H9 (cell line): ENCODE data around the gene DOCK2. TPM values are rescaled to one million over a fixed set of nuclear protein-coding genes. Genes with fewer than 3 reads are reported as not detected.

Experiments used
- DNase-seq: peaks from one replicate; pipeline ENCODE4 v3.0.0-alpha.2; 2017
- H2AFZ ChIP-seq: one replicate; pipeline ENCODE4 v1.6.1; 2013; ENCODE audit warnings: mild to moderate bottlenecking, low read length, control low read depth, moderate library complexity
- H2AK5ac ChIP-seq: 2 replicates; pipeline ENCODE4 v1.6.1; 2013; ENCODE audit warnings: low read length, control low read depth, mixed read lengths; ENCODE audit not compliant: insufficient read length
- H2BK120ac ChIP-seq: one replicate; pipeline ENCODE4 v1.6.1; 2013; ENCODE audit warnings: low read depth, mild to moderate bottlenecking, low read length, control low read depth, inconsistent platforms; ENCODE audit not compliant: poor library complexity, severe bottlenecking
- H2BK12ac ChIP-seq: 2 replicates; pipeline ENCODE4 v1.6.1; 2013; ENCODE audit warnings: low read length, control low read depth, mixed read lengths, low read depth; ENCODE audit not compliant: insufficient read length
- H2BK15ac ChIP-seq: 2 replicates; pipeline ENCODE4 v1.6.1; 2013; ENCODE audit warnings: low read depth, low read length, control low read depth
- H2BK20ac ChIP-seq: one replicate; pipeline ENCODE4 v1.6.1; 2013; ENCODE audit warnings: low read depth, mild to moderate bottlenecking, low read length, control low read depth, inconsistent platforms; ENCODE audit not compliant: poor library complexity, severe bottlenecking
- H2BK5ac ChIP-seq: 2 replicates; pipeline ENCODE4 v1.6.1; 2013; ENCODE audit warnings: low read length, control low read depth, mixed read lengths; ENCODE audit not compliant: insufficient read length
- H3K14ac ChIP-seq: 2 replicates; pipeline ENCODE4 v1.6.1; 2013; ENCODE audit warnings: low read length, control low read depth; ENCODE audit not compliant: insufficient read depth
- H3K18ac ChIP-seq: 2 replicates; pipeline ENCODE4 v1.6.1; 2013; ENCODE audit warnings: low read depth, mild to moderate bottlenecking, mixed read lengths, low read length, control low read depth; ENCODE audit not compliant: insufficient read length
- H3K23ac ChIP-seq: 2 replicates; pipeline ENCODE4 v1.6.1; 2013; ENCODE audit warnings: low read length, control low read depth, mixed read lengths, low read depth; ENCODE audit not compliant: insufficient read length
- H3K23me2 ChIP-seq: 2 replicates; pipeline ENCODE4 v1.6.1; 2013; ENCODE audit warnings: low read depth, mild to moderate bottlenecking, mixed read lengths, low read length, control low read depth; ENCODE audit not compliant: insufficient read length, poor library complexity, severe bottlenecking
- H3K27ac ChIP-seq: 2 replicates; pipeline ENCODE4 v1.5.1; 2013; ENCODE audit warnings: low read length, control low read depth, mixed read lengths, low read depth; ENCODE audit not compliant: insufficient read length
- H3K27me3 ChIP-seq: 2 replicates; pipeline ENCODE4 v1.6.1; 2013; ENCODE audit warnings: low read length, control low read depth, inconsistent platforms; ENCODE audit not compliant: insufficient read depth
- H3K4ac ChIP-seq: 2 replicates; pipeline ENCODE4 v1.6.1; 2013; ENCODE audit warnings: low read depth, mild to moderate bottlenecking, control low read depth, inconsistent platforms, low read length, moderate library complexity
- H3K4me1 ChIP-seq: 2 replicates; pipeline ENCODE4 v1.6.1; 2013; ENCODE audit warnings: low read length, control low read depth, inconsistent platforms; ENCODE audit not compliant: insufficient read depth
- H3K4me2 ChIP-seq: 2 replicates; pipeline ENCODE4 v1.6.1; 2013; ENCODE audit warnings: low read length, control low read depth, mixed read lengths; ENCODE audit not compliant: insufficient read length, insufficient read depth
- H3K56ac ChIP-seq: 2 replicates; pipeline ENCODE4 v1.6.1; 2013; ENCODE audit warnings: low read depth, mild to moderate bottlenecking, mixed read lengths, low read length, control low read depth; ENCODE audit not compliant: insufficient read length
- H3K79me1 ChIP-seq: 2 replicates; pipeline ENCODE4 v1.6.1; 2013; ENCODE audit warnings: low read depth, mild to moderate bottlenecking, moderate library complexity, low read length, control low read depth, inconsistent platforms; ENCODE audit not compliant: insufficient read depth, poor library complexity, severe bottlenecking
- H3K79me2 ChIP-seq: 2 replicates; pipeline ENCODE4 v1.6.1; 2013; ENCODE audit warnings: low read length, control low read depth, inconsistent platforms; ENCODE audit not compliant: insufficient read depth
- H3K9ac ChIP-seq: 2 replicates; pipeline ENCODE4 v1.6.1; 2013; ENCODE audit warnings: low read length, control low read depth, mixed read lengths; ENCODE audit not compliant: insufficient read length; ENCODE audit errors: extremely low read depth
- H3K9me3 ChIP-seq: one replicate; pipeline ENCODE4 v1.6.1; 2013; ENCODE audit warnings: low read depth, low read length, inconsistent platforms; ENCODE audit not compliant: control insufficient read depth
- H3T11ph ChIP-seq: one replicate; pipeline ENCODE4 v1.6.1; 2013; ENCODE audit warnings: mild to moderate bottlenecking, low read length, control low read depth, inconsistent platforms
- H4K20me1 ChIP-seq: one replicate; pipeline ENCODE4 v1.6.1; 2013; ENCODE audit not compliant: control insufficient read depth, insufficient read length, insufficient read depth
- H4K5ac ChIP-seq: 2 replicates; pipeline ENCODE4 v1.6.1; 2013; ENCODE audit warnings: low read depth, mild to moderate bottlenecking, mixed read lengths, low read length, control low read depth; ENCODE audit not compliant: insufficient read length
- H4K8ac ChIP-seq: replicated peaks from 2 replicates; pipeline ENCODE4 v1.6.1; 2013; ENCODE audit warnings: low read length, control low read depth, mixed read lengths, low read depth; ENCODE audit not compliant: insufficient read length
- H4K91ac ChIP-seq: 2 replicates; pipeline ENCODE4 v1.6.1; 2013; ENCODE audit warnings: low read depth, mild to moderate bottlenecking, moderate library complexity, mixed read lengths, low read length, control low read depth; ENCODE audit not compliant: insufficient read length
- H3K27ac Mint-ChIP-seq, 3 experiments: 2 replicates in 2 of 3; 3 replicates in 1 of 3; pipeline ENCODE4 v1.8.0; 2020 to 2021; ENCODE audit warnings: mixed read lengths in 3 of 3, mild to moderate bottlenecking in 1 of 3, moderate library complexity in 1 of 3
- H3K27me3 Mint-ChIP-seq: 2 replicates; pipeline ENCODE4 v1.8.0; 2021; ENCODE audit warnings: low read depth, mild to moderate bottlenecking, moderate library complexity, mixed read lengths
- H3K36me3 Mint-ChIP-seq, 3 experiments: 2 replicates in 2 of 3; 3 replicates in 1 of 3; pipeline ENCODE4 v1.8.0; 2020 to 2021; ENCODE audit warnings: low read depth in 3 of 3, mixed read lengths in 3 of 3; ENCODE audit not compliant: insufficient read depth in 1 of 3
- H3K4me1 Mint-ChIP-seq, 2 experiments: 2 replicates each; pipeline ENCODE4 v1.8.0; 2020; ENCODE audit warnings: mixed read lengths in 2 of 2
- H3K4me3 Mint-ChIP-seq, 2 experiments: 2 replicates in 1 of 2; 3 replicates in 1 of 2; pipeline ENCODE4 v1.8.0; 2020 to 2021; ENCODE audit warnings: mild to moderate bottlenecking in 2 of 2, mixed read lengths in 2 of 2, moderate library complexity in 1 of 2
- H3K9me3 Mint-ChIP-seq, 2 experiments: 2 replicates in 1 of 2; 3 replicates in 1 of 2; pipeline ENCODE4 v1.8.0; 2020; ENCODE audit warnings: mild to moderate bottlenecking in 2 of 2, mixed read lengths in 2 of 2, moderate library complexity in 1 of 2
- CTCF ChIP-seq: fragments of 200-600 bp; sonication (generic); conservative IDR thresholded peaks from 3 replicates; pipeline ENCODE4 v1.8.0; 2021; ENCODE audit warnings: antibody characterized with exemption, mild to moderate bottlenecking
- WGBS: extraction: QIAGEN DNeasy Blood & Tissue Kit; methylation state at CpG from one replicate; pipeline ENCODE4 v1.1.7; 2013; ENCODE audit warnings: missing lambda C conversion rate, low lambda C conversion rate, mixed read lengths; ENCODE audit not compliant: insufficient read length; ENCODE audit errors: extremely low coverage; 5-methylcytosine and 5-hydroxymethylcytosine counted together
- total RNA-seq: library from RNA; stranded (reverse); gene quantifications from 2 replicates; pipeline ENCODE4 v1.2.1, GENCODE V29; 2021

DOCK2 gene
- total RNA-seq, 1 experiment from 2014 or later, result 7.8 TPM

- Histone ChIP-seq H3K23ac (no peak overlapping the region), H3K79me2 (no peaks in the 10 kb centered on the region), H3K18ac (no peak overlapping the region), H2BK15ac (no peak overlapping the region; the same call in 1 of the 2 replicates), H4K5ac (no peak overlapping the region), H3K4me2 (no peak overlapping the region), H3K27ac (no peak overlapping the region), H3K4me1 (no peaks in the 10 kb centered on the region), H2BK12ac (no peak overlapping the region), H3K9me3 (no peaks in the 10 kb centered on the region), H4K91ac (no peak overlapping the region), H2AK5ac (no peak overlapping the region), H2BK120ac (no peak overlapping the region), H3K23me2 (no peaks in the 10 kb centered on the region), H3K4ac (no peak overlapping the region), H4K8ac (no peak overlapping the region), H3T11ph (no peak overlapping the region), H2BK20ac (no peak overlapping the region), H3K9ac (no peak overlapping the region), H3K27me3 (no peaks in the 10 kb centered on the region), H3K56ac (no peak overlapping the region), H2BK5ac (no peak overlapping the region), H4K20me1 (no peaks in the 10 kb centered on the region), H2AFZ (no peak overlapping the region), H3K14ac (no peak overlapping the region), H3K79me1 (no peaks in the 10 kb centered on the region)
- WGBS, result no CpG with 5 or more reads among the region's 2 CpGs
- Mint-ChIP-seq H3K27me3 (no peaks in the 10 kb centered on the region), H3K4me3 (no peak overlapping the region), H3K27ac (no peak overlapping the region), H3K9me3 (no peaks in the 10 kb centered on the region; a peak in 1 of 5 replicates), H3K4me1 (0 out of 4 replicates have a peak, but pooled peaks cover 0 to 3% of the 10 kb centered on the region in 2 experiments), H3K36me3 (no peaks in the 10 kb centered on the region)
- no peak for DNase-seq
- TF ChIP-seq CTCF, result no peak
These were observed 45.0 kb downstream of the DOCK2 start for GRCh38 chr5:169682026-169682425.
